Activated naive CD8-positive, alpha-beta T cell treated with anti-CD3 and anti-CD28 coated beads for 36 hours (primary cell): Measurements from ENCODE around the gene TBX15. TPM values are rescaled to one million over a fixed set of nuclear protein-coding genes. Genes with fewer than 3 reads are reported as not detected.

ENCODE experiments used
- total RNA-seq, 2 experiments: library from RNA; stranded (reverse); gene quantifications; one replicate each; pipeline ENCODE4 v1.2.3, GENCODE V29; 2021

TBX15 gene
- total RNA-seq, 2 experiments from 2014 or later: not detected

Other genes starting within 250 kb of the TBX15 start
- 10 to 100 TPM; 18.3 to 20.2 TPM for gene WARS2, start 152.3 kb upstream of the TBX15 start, total RNA-seq